Activated B cell treated with CpG ODN at 0.5 μM for 24 hours (primary cell): Measurements from ENCODE around the gene MYLK. TPM values are rescaled to one million over a fixed set of nuclear protein-coding genes. Genes with fewer than 3 reads are reported as not detected.

Experiments used
- ATAC-seq: fragments of 200-7000 bp; cut with Tn5 transposase; one replicate; pipeline ENCODE4 v1.10.0; 2021; ENCODE audit warnings: low read depth, mild to moderate bottlenecking, moderate library complexity
- CTCF ChIA-PET: fragments of 350-600 bp; sonication (Branson Sonifier 250); formaldehyde crosslinking; loops from one replicate; lab custom pipeline; 2021; ENCODE audit warnings: antibody characterized with exemption; lab: Charles Lee
- POLR2A ChIA-PET: fragments of 350-600 bp; sonication (Branson Sonifier 250); formaldehyde crosslinking; loops from one replicate; lab custom pipeline; 2021; ENCODE audit warnings: antibody characterized with exemption; lab: Charles Lee
- DNase-seq: peaks from one replicate; pipeline ENCODE4 v3.0.0; 2022
- H3K27ac Mint-ChIP-seq: one replicate; pipeline ENCODE4 v1.8.0; 2020; ENCODE audit warnings: mixed read lengths
- H3K27me3 Mint-ChIP-seq: one replicate; pipeline ENCODE4 v1.8.0; 2021; ENCODE audit warnings: mixed read lengths
- H3K36me3 Mint-ChIP-seq: one replicate; pipeline ENCODE4 v1.8.0; 2021; ENCODE audit warnings: low read depth, mixed read lengths
- H3K4me1 Mint-ChIP-seq: one replicate; pipeline ENCODE4 v1.8.0; 2021; ENCODE audit warnings: mixed read lengths
- H3K4me3 Mint-ChIP-seq: one replicate; pipeline ENCODE4 v1.8.0; 2020; ENCODE audit warnings: mild to moderate bottlenecking, mixed read lengths
- H3K9me3 Mint-ChIP-seq: one replicate; pipeline ENCODE4 v1.8.0; 2020; ENCODE audit warnings: mixed read lengths
- intact Hi-C: fragments of 100-400 bp; cut with micrococcal nuclease; formaldehyde crosslinking; loops from one replicate; pipeline ENCODE4 v1.15.1; 2024
- total RNA-seq: library from RNA; stranded (reverse); gene quantifications from 2 replicates; pipeline ENCODE4 v1.2.3, GENCODE V29; 2022
- TF ChIP-seq, protein P1 (sequence below): fragments of 200-600 bp; IDR thresholded peaks from one replicate; pipeline ENCODE4 v1.8.0; 2022; ENCODE audit warnings: antibody characterized with exemption, mild to moderate bottlenecking

The MYLK gene
- total RNA-seq, 1 donor from 2014 or later: not detected

DNA sequence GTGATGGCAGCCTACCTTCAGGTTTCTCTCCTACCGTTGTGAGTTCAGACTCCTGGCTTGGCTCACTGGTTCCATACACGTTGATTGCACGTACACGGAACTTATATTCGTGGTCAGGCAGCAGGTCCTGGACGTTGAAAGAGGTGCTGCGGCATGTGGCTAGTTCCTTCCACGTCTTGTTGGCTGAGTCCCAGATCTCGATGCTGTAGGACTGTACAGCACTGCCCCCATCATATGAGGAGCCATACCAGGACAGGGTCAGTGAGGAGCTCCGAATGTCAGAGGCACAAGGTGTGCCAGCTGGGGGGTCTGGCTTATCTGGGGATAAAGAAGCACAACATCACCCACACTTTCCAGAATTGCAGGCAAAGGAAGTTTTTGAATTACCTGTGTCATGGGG lies 227.0 kb downstream of the MYLK start:
- intact Hi-C loops: no loop called here
- ChIA-PET CTCF (no interaction called here), POLR2A (no interaction called here)
- DNase-seq (no peak), ATAC-seq (no peak)
- Mint-ChIP-seq H3K36me3 (peaks cover 2% of the 10 kb centered on the region), H3K27me3 (peaks cover 4% of the 10 kb centered on the region), H3K27ac (no peak overlapping the region), H3K4me1 (no peaks in the 10 kb centered on the region), H3K4me3 (no peak overlapping the region), H3K9me3 (peaks cover 5% of the 10 kb centered on the region)
- TF ChIP-seq, protein P1, sequence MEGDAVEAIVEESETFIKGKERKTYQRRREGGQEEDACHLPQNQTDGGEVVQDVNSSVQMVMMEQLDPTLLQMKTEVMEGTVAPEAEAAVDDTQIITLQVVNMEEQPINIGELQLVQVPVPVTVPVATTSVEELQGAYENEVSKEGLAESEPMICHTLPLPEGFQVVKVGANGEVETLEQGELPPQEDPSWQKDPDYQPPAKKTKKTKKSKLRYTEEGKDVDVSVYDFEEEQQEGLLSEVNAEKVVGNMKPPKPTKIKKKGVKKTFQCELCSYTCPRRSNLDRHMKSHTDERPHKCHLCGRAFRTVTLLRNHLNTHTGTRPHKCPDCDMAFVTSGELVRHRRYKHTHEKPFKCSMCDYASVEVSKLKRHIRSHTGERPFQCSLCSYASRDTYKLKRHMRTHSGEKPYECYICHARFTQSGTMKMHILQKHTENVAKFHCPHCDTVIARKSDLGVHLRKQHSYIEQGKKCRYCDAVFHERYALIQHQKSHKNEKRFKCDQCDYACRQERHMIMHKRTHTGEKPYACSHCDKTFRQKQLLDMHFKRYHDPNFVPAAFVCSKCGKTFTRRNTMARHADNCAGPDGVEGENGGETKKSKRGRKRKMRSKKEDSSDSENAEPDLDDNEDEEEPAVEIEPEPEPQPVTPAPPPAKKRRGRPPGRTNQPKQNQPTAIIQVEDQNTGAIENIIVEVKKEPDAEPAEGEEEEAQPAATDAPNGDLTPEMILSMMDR: no peak

- H3K4me1 Mint-ChIP-seq: no peaks in the 10 kb centered on the region
- POLR2A ChIA-PET: no interaction called here
- H3K4me3 Mint-ChIP-seq: no peak overlapping the region
- TF ChIP-seq, protein P1: no peak
- no peak overlapping the region for H3K27ac Mint-ChIP-seq
- peaks cover 2% of the 10 kb centered on the region for H3K36me3 Mint-ChIP-seq
- ATAC-seq (no peak), DNase-seq (no peak)
- intact Hi-C loops: no loop called here
- CTCF ChIA-PET: no interaction called here
- peaks cover 5% of the 10 kb centered on the region for H3K9me3 Mint-ChIP-seq
- H3K27me3 Mint-ChIP-seq: peaks cover 4% of the 10 kb centered on the region
Measured at GRCh38 chr3:123656691-123657090, 227.4 kb downstream of the MYLK start.

GRCh38 chr3:123656274-123656673 lies 227.9 kb downstream of the MYLK start:
- ChIA-PET POLR2A (no interaction called here), CTCF (interaction anchor here (0.9 to 1.0 kb wide), 2 partner anchors 9 to 46 kb away, joined by 3 to 4 read pairs; no protein-coding TSS in a partner anchor)
- Mint-ChIP-seq H3K9me3 (peaks cover 5% of the 10 kb centered on the region), H3K36me3 (peaks cover 2% of the 10 kb centered on the region), H3K27ac (no peak overlapping the region), H3K27me3 (peaks cover 4% of the 10 kb centered on the region), H3K4me1 (no peaks in the 10 kb centered on the region), H3K4me3 (no peak overlapping the region)
- intact Hi-C loops: no loop called here
- TF ChIP-seq, protein P1: no peak
- DNase-seq: no peak
- ATAC-seq: no peak

DNA sequence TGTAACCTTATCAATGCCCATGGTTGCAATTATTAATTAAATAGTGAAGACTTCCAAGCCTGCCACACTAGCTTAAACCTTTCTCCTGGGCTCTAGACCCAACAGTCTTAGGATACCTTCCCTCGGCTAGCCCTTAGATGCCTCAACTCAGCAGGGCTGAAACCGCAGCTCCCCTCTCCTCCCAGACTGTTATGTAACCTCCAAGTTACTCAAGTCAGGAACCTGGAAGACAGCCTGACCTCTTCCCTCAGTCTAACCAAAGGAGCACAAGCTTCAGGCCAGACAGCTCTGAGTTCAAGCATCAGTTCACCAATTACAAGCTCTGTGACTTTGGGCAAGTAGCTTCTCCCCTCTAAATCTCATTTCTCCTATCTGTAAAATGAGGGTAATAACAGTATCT lies 228.7 kb downstream of the MYLK start:
- POLR2A ChIA-PET: no interaction called here

DNA sequence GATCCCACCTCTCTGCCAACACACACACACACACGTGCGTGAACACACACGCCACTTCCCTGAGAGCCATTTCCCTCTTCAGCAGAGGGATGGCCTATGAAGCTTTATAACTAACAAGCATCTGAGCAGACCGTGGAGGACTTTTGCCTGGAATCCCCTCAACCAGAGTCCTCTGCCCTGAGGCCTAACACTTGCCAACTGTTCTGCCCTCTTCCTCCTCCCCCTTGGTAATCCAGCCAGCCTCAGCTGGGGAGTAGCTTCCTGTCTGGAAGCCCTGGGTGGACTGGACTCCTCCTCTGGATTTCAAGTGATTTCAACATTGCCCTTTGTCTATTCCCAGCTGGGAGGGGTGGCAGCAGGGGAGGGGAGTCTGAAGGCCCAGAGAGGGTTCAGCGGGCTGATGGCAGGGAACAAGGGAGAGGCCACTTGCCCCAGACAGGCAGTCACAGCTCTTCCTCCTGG lies 230.9 kb downstream of the MYLK start:
- H3K4me1 Mint-ChIP-seq: no peaks in the 10 kb centered on the region
- intact Hi-C loops: loop anchor here (2.0 kb wide), 1 partner anchor 426 kb away; no protein-coding TSS in a partner anchor
- no peak for ATAC-seq

More for the DNA sequence above, 228.7 kb downstream of the MYLK start:
- Mint-ChIP-seq H3K36me3 (peaks cover 2% of the 10 kb centered on the region), H3K4me3 (no peak overlapping the region), H3K27ac (no peak overlapping the region), H3K9me3 (peaks cover 5% of the 10 kb centered on the region), H3K4me1 (no peaks in the 10 kb centered on the region), H3K27me3 (no peaks in the 10 kb centered on the region)
- TF ChIP-seq, protein P1: no peak
- CTCF ChIA-PET: interaction anchor here (0.7 to 1.0 kb wide), 3 partner anchors 8 to 59 kb away, joined by 3 to 4 read pairs (median 3); no protein-coding TSS in a partner anchor
- no peak for ATAC-seq
- DNase-seq: no peak
- intact Hi-C loops: no loop called here

More for the DNA sequence above, 230.9 kb downstream of the MYLK start:
- Mint-ChIP-seq H3K9me3 (peaks cover 5% of the 10 kb centered on the region), H3K4me3 (no peak overlapping the region), H3K36me3 (peaks cover 2% of the 10 kb centered on the region), H3K27ac (no peak overlapping the region), H3K27me3 (no peaks in the 10 kb centered on the region)
- ChIA-PET POLR2A (no interaction called here), CTCF (interaction anchor here (0.8 to 2.7 kb wide), 7 partner anchors 11 to 70 kb away, joined by 3 to 36 read pairs (median 10); no protein-coding TSS in a partner anchor)
- TF ChIP-seq, protein P1: no peak
- no peak for DNase-seq
